ENCODE results near the gene SNCA.

- TF ChIP-seq YY1 (IDR thresholded peaks at IDR 0.05; ENCODE audit: insufficient read depth, insufficient read length), result no peak
- TF ChIP-seq ZNF274 (IDR thresholded peaks at IDR 0.05; ENCODE audit: low read depth, low read length), result no peak
These were observed 154.2 kb downstream of the SNCA start for GRCh38 chr4:89682808-89683207.

Measured in NT2/D1 (cell line).